ENCODE results near the gene SATB1. TPM values are rescaled to one million over a fixed set of nuclear protein-coding genes. Genes with fewer than 3 reads are reported as not detected.
"Not testable (repeated sequence)": the region's sequence is repeated elsewhere in the genome, so short reads cannot be mapped to it uniquely, and the experiment has no call there.

SATB1 gene
- polyA plus RNA-seq, 1 donor from 2014 or later, result 16.0 TPM

DNA sequence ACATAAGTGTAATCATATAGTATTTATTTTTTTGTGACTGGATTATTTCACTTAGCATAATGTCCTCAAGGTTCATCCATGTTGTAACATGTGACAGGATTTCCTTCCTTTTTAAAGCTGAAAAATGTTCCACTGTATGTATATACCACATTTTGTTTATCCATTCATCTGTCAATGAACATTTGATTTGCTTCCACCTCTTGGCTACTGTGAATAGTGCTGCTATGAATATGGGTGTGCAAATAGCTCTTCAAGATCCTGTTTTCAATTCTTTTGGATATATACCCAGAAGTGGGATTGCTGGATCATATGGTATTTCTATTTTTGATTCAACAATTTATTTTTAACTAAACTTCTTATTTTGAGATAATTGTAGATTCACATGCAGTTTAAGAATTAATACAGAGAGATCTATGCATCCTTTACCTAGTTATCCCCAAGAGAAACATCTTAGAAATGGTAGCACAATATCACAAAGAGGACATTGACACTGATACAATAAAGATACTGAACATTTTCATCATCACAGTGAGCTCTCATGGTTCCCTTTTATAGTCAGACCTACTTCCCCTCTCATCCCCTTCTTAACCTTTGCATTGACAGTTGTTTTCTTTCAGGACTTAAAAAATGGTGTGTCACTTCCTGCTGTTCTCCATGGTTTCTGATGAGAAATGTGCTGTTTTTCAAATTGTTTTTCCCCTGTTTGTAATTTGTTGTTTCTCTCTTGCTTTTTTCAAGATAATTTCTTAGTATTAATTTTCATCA lies 90.1 kb downstream of the SATB1 start (continued):
- TF ChIP-seq, protein P1, sequence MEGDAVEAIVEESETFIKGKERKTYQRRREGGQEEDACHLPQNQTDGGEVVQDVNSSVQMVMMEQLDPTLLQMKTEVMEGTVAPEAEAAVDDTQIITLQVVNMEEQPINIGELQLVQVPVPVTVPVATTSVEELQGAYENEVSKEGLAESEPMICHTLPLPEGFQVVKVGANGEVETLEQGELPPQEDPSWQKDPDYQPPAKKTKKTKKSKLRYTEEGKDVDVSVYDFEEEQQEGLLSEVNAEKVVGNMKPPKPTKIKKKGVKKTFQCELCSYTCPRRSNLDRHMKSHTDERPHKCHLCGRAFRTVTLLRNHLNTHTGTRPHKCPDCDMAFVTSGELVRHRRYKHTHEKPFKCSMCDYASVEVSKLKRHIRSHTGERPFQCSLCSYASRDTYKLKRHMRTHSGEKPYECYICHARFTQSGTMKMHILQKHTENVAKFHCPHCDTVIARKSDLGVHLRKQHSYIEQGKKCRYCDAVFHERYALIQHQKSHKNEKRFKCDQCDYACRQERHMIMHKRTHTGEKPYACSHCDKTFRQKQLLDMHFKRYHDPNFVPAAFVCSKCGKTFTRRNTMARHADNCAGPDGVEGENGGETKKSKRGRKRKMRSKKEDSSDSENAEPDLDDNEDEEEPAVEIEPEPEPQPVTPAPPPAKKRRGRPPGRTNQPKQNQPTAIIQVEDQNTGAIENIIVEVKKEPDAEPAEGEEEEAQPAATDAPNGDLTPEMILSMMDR (IDR thresholded peaks at IDR 0.05; ENCODE audit: poor library complexity, severe bottlenecking), result no peak

DNA sequence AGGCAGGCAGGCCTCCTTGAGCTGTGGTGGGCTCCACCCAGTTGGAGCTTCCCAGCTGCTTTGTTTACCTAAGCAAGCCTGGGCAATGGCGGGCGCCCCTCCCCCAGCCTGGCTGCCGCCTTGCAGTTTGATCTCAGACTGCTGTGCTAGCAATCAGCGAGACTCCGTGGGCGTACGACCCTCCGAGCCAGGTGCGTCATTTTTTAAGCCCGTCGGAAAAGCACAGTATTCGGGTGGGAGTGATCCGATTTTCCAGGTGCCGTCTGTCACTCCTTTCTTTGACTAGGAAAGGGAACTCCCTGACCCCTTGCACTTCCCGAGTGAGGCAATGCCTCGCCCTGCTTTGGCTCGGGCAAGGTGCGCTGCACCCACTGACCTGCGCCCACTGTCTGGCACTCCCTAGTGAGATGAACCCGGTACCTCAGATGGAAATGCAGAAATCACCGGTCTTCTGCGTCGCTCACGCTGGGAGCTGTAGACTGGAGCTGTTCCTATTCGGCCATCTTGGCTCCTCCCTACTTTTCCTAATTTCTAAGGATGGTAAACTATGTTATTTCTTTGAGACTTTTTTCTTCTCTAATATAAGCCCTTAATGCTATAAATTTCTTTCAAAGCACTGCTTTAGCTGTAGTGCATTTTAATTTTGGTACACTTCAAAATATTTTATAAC lies 94.2 kb downstream of the SATB1 start:
- H3K9ac ChIP-seq (ENCODE audit: low read length); H3K9me3 ChIP-seq (ENCODE audit: low read length); H4K20me1 ChIP-seq (ENCODE audit: insufficient read depth); H3F3A ChIP-seq (ENCODE audit: insufficient read depth, low read length, poor library complexity, severe bottlenecking); H3K79me2 ChIP-seq (replicated peaks; ENCODE audit: insufficient read depth, low read length); H2AFZ ChIP-seq (ENCODE audit: low read depth, low read length); H3K9me2 ChIP-seq (ENCODE audit: insufficient read depth, low read length); H3K36me3 ChIP-seq (ENCODE audit: insufficient read depth, low read length); H3K27ac ChIP-seq (ENCODE audit: low read length); H3K4me2 ChIP-seq (ENCODE audit: low read length); H3K27me3 ChIP-seq (ENCODE audit: insufficient read depth, low read depth, low read length); H3K4me3 ChIP-seq (ENCODE audit: low read length): not testable (repeated sequence)

DNA sequence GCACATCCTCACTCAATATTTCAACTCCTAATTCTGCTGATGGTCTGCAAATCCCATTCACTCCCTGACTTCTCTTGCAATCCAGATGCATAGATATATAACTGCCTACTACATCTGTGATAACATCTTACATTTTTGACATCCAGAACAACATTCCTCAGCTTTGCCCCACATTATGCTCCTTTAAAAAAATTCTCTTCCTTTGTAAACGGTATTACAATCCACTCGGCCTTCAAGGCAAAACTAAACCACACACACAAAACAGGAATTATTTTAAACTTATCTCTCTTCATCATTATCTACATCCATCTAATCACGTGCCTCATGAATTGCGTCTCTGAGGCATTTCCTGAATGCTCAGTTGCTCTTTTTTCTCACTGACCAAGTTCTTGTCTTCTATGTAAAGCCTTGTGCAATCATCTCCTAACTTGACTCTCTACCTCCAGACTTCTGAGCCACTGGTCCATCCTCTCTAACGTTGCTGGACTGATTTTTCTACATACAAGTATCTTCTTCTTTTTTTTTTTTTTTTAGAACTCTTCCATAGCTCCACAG lies 117.0 kb downstream of the SATB1 start:
- Histone ChIP-seq H3K36me3 (ENCODE audit: insufficient read depth, low read length) (no peaks in the 10 kb centered on the region), H2AFZ (ENCODE audit: low read depth, low read length) (no peak overlapping the region), H3K27me3 (ENCODE audit: insufficient read depth, low read depth, low read length) (no peaks in the 10 kb centered on the region), H3K9ac (ENCODE audit: low read length) (no peak overlapping the region), H4K20me1 (ENCODE audit: insufficient read depth) (no peaks in the 10 kb centered on the region), H3K4me3 (ENCODE audit: low read length) (no peak overlapping the region), H3K4me2 (ENCODE audit: low read length) (no peak overlapping the region), H3K79me2 (replicated peaks; ENCODE audit: insufficient read depth, low read length) (no peaks in the 10 kb centered on the region), H3K9me2 (ENCODE audit: insufficient read depth, low read length) (no peaks in the 10 kb centered on the region), H3K9me3 (ENCODE audit: low read length) (no peaks in the 10 kb centered on the region), H3F3A (ENCODE audit: insufficient read depth, low read length, poor library complexity, severe bottlenecking) (no peaks in the 10 kb centered on the region), H3K27ac (ENCODE audit: low read length) (no peak overlapping the region)
- TF ChIP-seq MXI1 (conservative IDR thresholded peaks at IDR 0.05; ENCODE audit: poor library complexity, severe bottlenecking), result no peak
- TF ChIP-seq, protein P1 (IDR thresholded peaks at IDR 0.05; ENCODE audit: poor library complexity, severe bottlenecking), result no peak
- TF ChIP-seq TAF1 (IDR thresholded peaks at IDR 0.05; ENCODE audit: low read depth), result no peak

DNA sequence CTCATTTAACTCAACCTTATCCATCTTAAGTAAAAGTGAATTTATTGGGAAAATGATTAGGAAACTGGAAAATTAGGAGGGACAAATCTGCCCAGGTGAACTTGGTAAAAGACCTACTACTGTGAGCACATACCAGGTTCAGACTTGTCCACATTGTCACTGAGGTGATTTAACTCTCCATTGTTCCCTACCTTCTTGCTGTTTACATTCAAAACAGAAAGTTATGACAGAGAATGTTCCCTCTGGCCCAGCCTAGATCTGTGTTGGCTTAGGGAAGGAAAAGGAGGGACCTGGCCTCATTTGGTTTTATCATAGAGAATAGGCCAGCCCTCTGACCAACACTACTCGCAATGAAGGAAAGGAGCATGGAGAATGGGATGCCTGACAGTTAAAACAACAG lies 117.6 kb downstream of the SATB1 start:
- H3K4me3 ChIP-seq (ENCODE audit: low read length), result no peak overlapping the region
- H3K9me3 ChIP-seq (ENCODE audit: low read length), result no peaks in the 10 kb centered on the region
- no peak overlapping the region for H3K27ac ChIP-seq (ENCODE audit: low read length)
- no peaks in the 10 kb centered on the region for H3K79me2 ChIP-seq (replicated peaks; ENCODE audit: insufficient read depth, low read length)
- no peaks in the 10 kb centered on the region for H3K27me3 ChIP-seq (ENCODE audit: insufficient read depth, low read depth, low read length)
- H4K20me1 ChIP-seq (ENCODE audit: insufficient read depth), result no peaks in the 10 kb centered on the region
- H3K4me2 ChIP-seq (ENCODE audit: low read length), result no peak overlapping the region
- H3K36me3 ChIP-seq (ENCODE audit: insufficient read depth, low read length), result no peaks in the 10 kb centered on the region
- no peaks in the 10 kb centered on the region for H3K9me2 ChIP-seq (ENCODE audit: insufficient read depth, low read length)
- no peak overlapping the region for H3K9ac ChIP-seq (ENCODE audit: low read length)
- no peaks in the 10 kb centered on the region for H3F3A ChIP-seq (ENCODE audit: insufficient read depth, low read length, poor library complexity, severe bottlenecking)
- no peak overlapping the region for H2AFZ ChIP-seq (ENCODE audit: low read depth, low read length)
- TF ChIP-seq MXI1 (conservative IDR thresholded peaks at IDR 0.05; ENCODE audit: poor library complexity, severe bottlenecking) (no peak), EZH2 (IDR thresholded peaks at IDR 0.05; ENCODE audit: borderline replicate concordance, insufficient read depth, low read length, poor library complexity, severe bottlenecking) (no peak), RAD21 (conservative IDR thresholded peaks at IDR 0.05) (no peak), TAF1 (IDR thresholded peaks at IDR 0.05; ENCODE audit: low read depth) (no peak), EP300 (conservative IDR thresholded peaks at IDR 0.05; ENCODE audit: poor library complexity, severe bottlenecking) (no peak), SMC3 (conservative IDR thresholded peaks at IDR 0.05; ENCODE audit: poor library complexity) (no peak)
- TF ChIP-seq, protein P1 (IDR thresholded peaks at IDR 0.05; ENCODE audit: poor library complexity, severe bottlenecking), result no peak
- TF ChIP-seq, protein P2, sequence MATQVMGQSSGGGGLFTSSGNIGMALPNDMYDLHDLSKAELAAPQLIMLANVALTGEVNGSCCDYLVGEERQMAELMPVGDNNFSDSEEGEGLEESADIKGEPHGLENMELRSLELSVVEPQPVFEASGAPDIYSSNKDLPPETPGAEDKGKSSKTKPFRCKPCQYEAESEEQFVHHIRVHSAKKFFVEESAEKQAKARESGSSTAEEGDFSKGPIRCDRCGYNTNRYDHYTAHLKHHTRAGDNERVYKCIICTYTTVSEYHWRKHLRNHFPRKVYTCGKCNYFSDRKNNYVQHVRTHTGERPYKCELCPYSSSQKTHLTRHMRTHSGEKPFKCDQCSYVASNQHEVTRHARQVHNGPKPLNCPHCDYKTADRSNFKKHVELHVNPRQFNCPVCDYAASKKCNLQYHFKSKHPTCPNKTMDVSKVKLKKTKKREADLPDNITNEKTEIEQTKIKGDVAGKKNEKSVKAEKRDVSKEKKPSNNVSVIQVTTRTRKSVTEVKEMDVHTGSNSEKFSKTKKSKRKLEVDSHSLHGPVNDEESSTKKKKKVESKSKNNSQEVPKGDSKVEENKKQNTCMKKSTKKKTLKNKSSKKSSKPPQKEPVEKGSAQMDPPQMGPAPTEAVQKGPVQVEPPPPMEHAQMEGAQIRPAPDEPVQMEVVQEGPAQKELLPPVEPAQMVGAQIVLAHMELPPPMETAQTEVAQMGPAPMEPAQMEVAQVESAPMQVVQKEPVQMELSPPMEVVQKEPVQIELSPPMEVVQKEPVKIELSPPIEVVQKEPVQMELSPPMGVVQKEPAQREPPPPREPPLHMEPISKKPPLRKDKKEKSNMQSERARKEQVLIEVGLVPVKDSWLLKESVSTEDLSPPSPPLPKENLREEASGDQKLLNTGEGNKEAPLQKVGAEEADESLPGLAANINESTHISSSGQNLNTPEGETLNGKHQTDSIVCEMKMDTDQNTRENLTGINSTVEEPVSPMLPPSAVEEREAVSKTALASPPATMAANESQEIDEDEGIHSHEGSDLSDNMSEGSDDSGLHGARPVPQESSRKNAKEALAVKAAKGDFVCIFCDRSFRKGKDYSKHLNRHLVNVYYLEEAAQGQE (IDR thresholded peaks at IDR 0.05; ENCODE audit: borderline replicate concordance), result no peak
